Embryonic facial prominence (tissue), 1 donor: ENCODE measurements around the gene GDF2.

Experiments used
- DNase-seq: peaks from one replicate; pipeline ENCODE4 v3.0.0-alpha.2; 2016; ENCODE audit errors: extremely low spot score

GDF2 gene

GRCh38 chr10:47291682-47292081 is 30.6 kb upstream of the GDF2 start:
- no peak for DNase-seq

GRCh38 chr10:47294057-47294456 is 28.2 kb upstream of the GDF2 start:
- no peak for DNase-seq

GRCh38 chr10:47294501-47294900 is 27.8 kb upstream of the GDF2 start:
- no peak for DNase-seq

GRCh38 chr10:47295411-47295810 is 26.8 kb upstream of the GDF2 start:
- DNase-seq = no peak

- peak; percentile 33 for DNase-seq
Measured at GRCh38 chr10:47296156-47296894, 25.9 kb upstream of the GDF2 start.

GRCh38 chr10:47296941-47297340 is 25.3 kb upstream of the GDF2 start:
- DNase-seq = no peak

GRCh38 chr10:47297866-47298540 is 24.3 kb upstream of the GDF2 start:
- DNase-seq = no peak

- DNase-seq = no peak
Measured at GRCh38 chr10:47298715-47299114, 23.5 kb upstream of the GDF2 start.

GRCh38 chr10:47299611-47300428 is 22.4 kb upstream of the GDF2 start, which contains the start of gene GDF10:
Gene GDF10, plus strand, starts transcription at chr10:47300197. Its CDS starts 455 bp downstream, at chr10:47300652.
- DNase-seq = no peak

GRCh38 chr10:47300429-47300931 is 21.8 kb upstream of the GDF2 start:
- DNase-seq = no peak

GRCh38 chr10:47301833-47302232 is 20.4 kb upstream of the GDF2 start:
- no peak for DNase-seq

GRCh38 chr10:47303105-47303504 is 19.1 kb upstream of the GDF2 start:
- DNase-seq = no peak

- DNase-seq = no peak
Measured at GRCh38 chr10:47303866-47304265, 18.4 kb upstream of the GDF2 start.

- no peak for DNase-seq
Measured at GRCh38 chr10:47305566-47305965, 16.7 kb upstream of the GDF2 start.

GRCh38 chr10:47306387-47307210 is 15.7 kb upstream of the GDF2 start:
- no peak for DNase-seq

- DNase-seq = no peak
Measured at GRCh38 chr10:47307381-47307780, 14.9 kb upstream of the GDF2 start.

GRCh38 chr10:47308775-47309174 is 13.5 kb upstream of the GDF2 start:
- no peak for DNase-seq

- no peak for DNase-seq
Measured at GRCh38 chr10:47309408-47310089, 12.7 kb upstream of the GDF2 start.

- DNase-seq = no peak
Measured at GRCh38 chr10:47310090-47310505, 12.2 kb upstream of the GDF2 start.

- no peak for DNase-seq
Measured at GRCh38 chr10:47311193-47311931, 10.9 kb upstream of the GDF2 start.
